Liver (tissue), 9 donors: ENCODE results near the gene SH3BP5L. TPM values are rescaled to one million over a fixed set of nuclear protein-coding genes. Genes with fewer than 3 reads are reported as not detected.
A peak's percentile ranks its signal among the peaks of the same experiment; 100 is the strongest.

Source experiments
- DNase-seq: peaks from one replicate; pipeline ENCODE4 v3.0.0-alpha.2; 2017; ENCODE audit warnings: low spot score
- H3K27ac ChIP-seq, 2 donors: one replicate each; pipeline ENCODE4 v1.7.0; 2013; ENCODE audit warnings: inconsistent platforms in 2 of 2, low read length in 2 of 2, control low read depth in 1 of 2, low read depth in 1 of 2, mild to moderate bottlenecking in 1 of 2
- H3K27me3 ChIP-seq, 4 donors: one replicate each; pipeline versions ENCODE4 v1.6.1 to v1.7.0; 2013; ENCODE audit warnings: low read length in 3 of 4, inconsistent platforms in 1 of 4, mild to moderate bottlenecking in 1 of 4, moderate library complexity in 1 of 4; ENCODE audit not compliant: control insufficient read depth in 4 of 4, insufficient read depth in 4 of 4
- H3K36me3 ChIP-seq, 4 donors: one replicate each; pipeline versions ENCODE4 v1.6.1 to v1.7.0; 2013; ENCODE audit warnings: low read length in 3 of 4, mild to moderate bottlenecking in 3 of 4, low read depth in 1 of 4, moderate library complexity in 1 of 4; ENCODE audit not compliant: control insufficient read depth in 4 of 4, insufficient read depth in 3 of 4
- H3K4me1 ChIP-seq, 4 donors: one replicate each; pipeline versions ENCODE4 v1.6.1 to v1.7.0; 2013; ENCODE audit warnings: low read length in 3 of 4, mild to moderate bottlenecking in 3 of 4, moderate library complexity in 1 of 4; ENCODE audit not compliant: control insufficient read depth in 4 of 4, insufficient read depth in 4 of 4
- H3K4me3 ChIP-seq, 3 donors: one replicate each; pipeline versions ENCODE4 v1.6.1 to v1.7.0; 2013; ENCODE audit warnings: low read length in 3 of 3, control low read depth in 1 of 3, low read depth in 1 of 3, mild to moderate bottlenecking in 1 of 3
- H3K9ac ChIP-seq, 2 donors: one replicate each; pipeline ENCODE4 v1.7.0; 2013; ENCODE audit warnings: low read length in 2 of 2, mild to moderate bottlenecking in 2 of 2, moderate library complexity in 2 of 2, control low read depth in 1 of 2, low read depth in 1 of 2
- H3K9me3 ChIP-seq, 4 donors: one replicate each; pipeline versions ENCODE4 v1.6.1 to v1.7.0; 2013; ENCODE audit warnings: low read length in 3 of 4; ENCODE audit not compliant: control insufficient read depth in 4 of 4
- ATF3 ChIP-seq: IDR thresholded peaks from 2 replicates; pipeline ENCODE4 v1.6.1; 2016; ENCODE audit warnings: antibody characterized with exemption
- CTCF ChIP-seq: fragments of 150-350 bp; IDR thresholded peaks from 2 replicates; pipeline ENCODE4 v1.5.1; 2017; ENCODE audit warnings: improper control_type of control experiment, low read depth, low read length; ENCODE audit not compliant: missing input control
- EGR1 ChIP-seq, 2 donors: IDR thresholded peaks; 2 replicates each; pipeline ENCODE4 v1.6.1; 2016 to 2018; ENCODE audit warnings: antibody characterized with exemption in 2 of 2, low read depth in 2 of 2
- FOXA2 ChIP-seq: IDR thresholded peaks from 2 replicates; pipeline ENCODE4 v1.6.1; 2016; ENCODE audit warnings: antibody characterized with exemption
- HNF4G ChIP-seq: IDR thresholded peaks from 2 replicates; pipeline ENCODE4 v1.6.1; 2016; ENCODE audit warnings: antibody characterized with exemption
- NR2F2 ChIP-seq: IDR thresholded peaks from 2 replicates; pipeline ENCODE4 v1.6.1; 2016; ENCODE audit warnings: antibody characterized with exemption
- RAD21 ChIP-seq, 2 donors: IDR thresholded peaks; 2 replicates each; pipeline ENCODE4 v1.6.1; 2016; ENCODE audit warnings: antibody characterized with exemption in 2 of 2, mild to moderate bottlenecking in 2 of 2
- RXRA ChIP-seq, 2 donors: IDR thresholded peaks; 2 replicates each; pipeline ENCODE4 v1.6.1; 2017 to 2018; ENCODE audit warnings: antibody characterized with exemption in 2 of 2, mild to moderate bottlenecking in 1 of 2
- TAF1 ChIP-seq: conservative IDR thresholded peaks from 2 replicates; pipeline ENCODE4 v1.6.1; 2016; ENCODE audit warnings: antibody characterized with exemption, mild to moderate bottlenecking
- YY1 ChIP-seq: IDR thresholded peaks from 2 replicates; pipeline ENCODE4 v1.6.1; 2016; ENCODE audit warnings: antibody characterized with exemption, mild to moderate bottlenecking
- WGBS: extraction: QIAGEN DNeasy Blood & Tissue Kit; methylation state at CpG from one replicate; pipeline ENCODE4 v1.1.7; 2013; 5-methylcytosine and 5-hydroxymethylcytosine counted together
- polyA plus RNA-seq, 2 donors: library from polyadenylated mRNA; stranded (reverse) in 1 of 2; unstranded in 1 of 2; fragments of 200-250 nt in 1 of 2; fragments of >200 nt in 1 of 2; fragmentation: Nextera tagmentation in 1 of 2; extraction: Ambion mirVana in 1 of 2; gene quantifications; one replicate each; pipeline versions ENCODE4 v1.2.1 to v1.2.3, GENCODE V29; 2013 to 2015
- total RNA-seq, 2 donors: library from RNA; depleted of rRNA; stranded (reverse); fragments of >200 nt; gene quantifications; one replicate each; pipeline ENCODE4 v1.2.3, GENCODE V29; 2014
- TF ChIP-seq, protein P1 (sequence below): IDR thresholded peaks from 2 replicates; pipeline ENCODE4 v1.6.1; 2016; ENCODE audit warnings: antibody characterized with exemption
- TF ChIP-seq, protein P2 (sequence below): IDR thresholded peaks from 2 replicates; pipeline ENCODE4 v1.6.1; 2016; ENCODE audit warnings: antibody characterized with exemption
- TF ChIP-seq, protein P3 (sequence below): IDR thresholded peaks from 2 replicates; pipeline ENCODE4 v1.6.1; 2016; ENCODE audit warnings: antibody characterized with exemption, mild to moderate bottlenecking
- donor health status: healthy.
- donor health status: healthy.
- donor health status: healthy.
- donor health status: healthy.
- donor health status: healthy.

SH3BP5L gene
- total and polyA plus RNA-seq, 4 donors = 1.5 to 16.4 (median 12.4) TPM

DNA sequence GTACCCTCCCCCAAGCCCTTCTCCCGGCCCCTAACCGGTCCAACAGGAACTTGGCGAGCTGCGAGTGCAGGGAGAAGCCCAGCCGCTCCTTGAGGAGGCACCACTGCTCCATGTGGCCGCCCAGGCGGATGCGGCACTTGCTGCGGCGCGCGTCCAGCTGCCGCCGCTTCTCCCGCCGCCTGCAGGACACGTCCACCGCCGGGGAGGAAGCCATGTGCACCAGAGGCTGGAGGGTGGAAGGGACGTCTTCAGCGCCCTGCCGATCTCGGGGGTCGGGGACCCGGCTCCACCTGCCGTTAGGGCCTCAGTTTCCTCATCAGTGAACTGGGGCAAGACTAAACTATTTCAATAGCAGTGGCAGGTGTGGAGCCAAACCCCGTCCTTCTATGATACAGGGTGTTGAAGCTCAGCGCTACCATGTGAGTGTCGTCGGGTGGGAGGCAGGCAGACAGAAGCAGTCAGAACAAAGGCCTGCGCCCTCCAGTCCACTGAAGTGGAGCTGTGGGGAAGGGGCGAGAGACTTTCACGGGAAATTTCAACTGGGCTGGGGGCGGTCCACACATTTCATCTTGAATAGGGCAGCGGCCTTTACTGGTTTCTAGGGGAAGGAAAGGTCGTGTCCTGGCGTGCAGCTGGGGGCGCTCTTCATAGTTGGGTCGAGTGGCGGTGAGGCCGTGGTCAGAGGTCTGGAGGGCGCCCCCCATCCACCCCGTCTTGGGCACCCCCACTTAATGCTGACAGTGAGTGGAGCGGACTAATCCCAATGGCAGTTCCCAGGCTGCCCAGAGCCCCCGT lies 32.6 kb upstream of the SH3BP5L start:
- 3% methylated on average over 45 of the region's 45 CpGs for whole genome bisulfite sequencing
- Histone ChIP-seq H3K9me3 (no peaks in the 10 kb centered on the region), H3K4me1 (peaks cover 5 to 27% (median 15%) of the 10 kb centered on the region in 4 donors), H3K36me3 (peaks cover 0 to 3% (median 0%) of the 10 kb centered on the region in 4 donors), H3K4me3 (peak overlapping the region; percentile 36 to 90 (median 66)), H3K27me3 (no peaks in the 10 kb centered on the region), H3K27ac (peak overlapping the region; percentile 91), H3K9ac (peak overlapping the region; percentile 4 to 70)
- TF ChIP-seq, protein P1, sequence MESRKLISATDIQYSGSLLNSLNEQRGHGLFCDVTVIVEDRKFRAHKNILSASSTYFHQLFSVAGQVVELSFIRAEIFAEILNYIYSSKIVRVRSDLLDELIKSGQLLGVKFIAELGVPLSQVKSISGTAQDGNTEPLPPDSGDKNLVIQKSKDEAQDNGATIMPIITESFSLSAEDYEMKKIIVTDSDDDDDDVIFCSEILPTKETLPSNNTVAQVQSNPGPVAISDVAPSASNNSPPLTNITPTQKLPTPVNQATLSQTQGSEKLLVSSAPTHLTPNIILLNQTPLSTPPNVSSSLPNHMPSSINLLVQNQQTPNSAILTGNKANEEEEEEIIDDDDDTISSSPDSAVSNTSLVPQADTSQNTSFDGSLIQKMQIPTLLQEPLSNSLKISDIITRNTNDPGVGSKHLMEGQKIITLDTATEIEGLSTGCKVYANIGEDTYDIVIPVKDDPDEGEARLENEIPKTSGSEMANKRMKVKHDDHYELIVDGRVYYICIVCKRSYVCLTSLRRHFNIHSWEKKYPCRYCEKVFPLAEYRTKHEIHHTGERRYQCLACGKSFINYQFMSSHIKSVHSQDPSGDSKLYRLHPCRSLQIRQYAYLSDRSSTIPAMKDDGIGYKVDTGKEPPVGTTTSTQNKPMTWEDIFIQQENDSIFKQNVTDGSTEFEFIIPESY = no peak
- TF ChIP-seq HNF4G (no peak), CTCF (peak; percentile 24)
- DNase-seq = peak; percentile 67

DNA sequence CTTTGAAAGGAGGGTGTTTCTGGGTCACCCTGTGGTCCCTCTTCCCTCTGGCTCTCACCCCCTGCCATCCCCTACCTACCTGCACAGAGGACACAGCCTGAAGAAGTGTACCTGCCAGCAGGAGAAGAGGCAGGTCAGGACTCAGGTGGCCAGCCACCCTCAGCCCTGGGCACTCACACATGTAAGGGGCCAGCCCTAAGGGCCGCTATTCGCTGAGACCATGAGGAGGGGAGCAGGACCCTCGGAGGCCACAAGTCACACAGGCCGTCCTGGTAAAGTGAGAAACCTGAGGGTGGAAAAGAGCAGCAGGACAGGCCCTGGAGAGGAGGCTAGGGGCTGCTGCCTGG lies 32.0 kb upstream of the SH3BP5L start:
- H3K27ac ChIP-seq = peak overlapping the region in 1 of 2 donors; percentile 91
- no peaks in the 10 kb centered on the region for H3K27me3 ChIP-seq
- peaks cover 0 to 3% (median 0%) of the 10 kb centered on the region in 4 donors for H3K36me3 ChIP-seq
- DNase-seq = no peak
- no peaks in the 10 kb centered on the region for H3K9me3 ChIP-seq
- peaks cover 4 to 22% (median 12%) of the 10 kb centered on the region in 4 donors for H3K4me1 ChIP-seq
- WGBS = 42% methylated on average over 4 of the region's 4 CpGs
- peak overlapping the region; percentile 36 to 90 (median 66) for H3K4me3 ChIP-seq
- TF ChIP-seq NR2F2 (no peak), ATF3 (no peak)
- peak overlapping the region; percentile 4 to 70 for H3K9ac ChIP-seq

GRCh38 chr1:248857201-248857600 lies 31.5 kb upstream of the SH3BP5L start:
- H3K27ac ChIP-seq = no peak overlapping the region
- DNase-seq = no peak
- WGBS = 93% methylated on average over 7 of the region's 7 CpGs
- TF ChIP-seq TAF1 (no peak), EGR1 (IDR thresholded peaks at IDR 0.05; ENCODE audit: low read depth in 2 of 2) (no peak), RAD21 (IDR thresholded peaks at IDR 0.05) (no peak), HNF4G (no peak), CTCF (no peak), YY1 (no peak), RXRA (IDR thresholded peaks at IDR 0.05) (no peak), FOXA2 (no peak), NR2F2 (no peak)
- TF ChIP-seq, protein P2, sequence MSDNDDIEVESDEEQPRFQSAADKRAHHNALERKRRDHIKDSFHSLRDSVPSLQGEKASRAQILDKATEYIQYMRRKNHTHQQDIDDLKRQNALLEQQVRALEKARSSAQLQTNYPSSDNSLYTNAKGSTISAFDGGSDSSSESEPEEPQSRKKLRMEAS = no peak
- TF ChIP-seq, protein P3, sequence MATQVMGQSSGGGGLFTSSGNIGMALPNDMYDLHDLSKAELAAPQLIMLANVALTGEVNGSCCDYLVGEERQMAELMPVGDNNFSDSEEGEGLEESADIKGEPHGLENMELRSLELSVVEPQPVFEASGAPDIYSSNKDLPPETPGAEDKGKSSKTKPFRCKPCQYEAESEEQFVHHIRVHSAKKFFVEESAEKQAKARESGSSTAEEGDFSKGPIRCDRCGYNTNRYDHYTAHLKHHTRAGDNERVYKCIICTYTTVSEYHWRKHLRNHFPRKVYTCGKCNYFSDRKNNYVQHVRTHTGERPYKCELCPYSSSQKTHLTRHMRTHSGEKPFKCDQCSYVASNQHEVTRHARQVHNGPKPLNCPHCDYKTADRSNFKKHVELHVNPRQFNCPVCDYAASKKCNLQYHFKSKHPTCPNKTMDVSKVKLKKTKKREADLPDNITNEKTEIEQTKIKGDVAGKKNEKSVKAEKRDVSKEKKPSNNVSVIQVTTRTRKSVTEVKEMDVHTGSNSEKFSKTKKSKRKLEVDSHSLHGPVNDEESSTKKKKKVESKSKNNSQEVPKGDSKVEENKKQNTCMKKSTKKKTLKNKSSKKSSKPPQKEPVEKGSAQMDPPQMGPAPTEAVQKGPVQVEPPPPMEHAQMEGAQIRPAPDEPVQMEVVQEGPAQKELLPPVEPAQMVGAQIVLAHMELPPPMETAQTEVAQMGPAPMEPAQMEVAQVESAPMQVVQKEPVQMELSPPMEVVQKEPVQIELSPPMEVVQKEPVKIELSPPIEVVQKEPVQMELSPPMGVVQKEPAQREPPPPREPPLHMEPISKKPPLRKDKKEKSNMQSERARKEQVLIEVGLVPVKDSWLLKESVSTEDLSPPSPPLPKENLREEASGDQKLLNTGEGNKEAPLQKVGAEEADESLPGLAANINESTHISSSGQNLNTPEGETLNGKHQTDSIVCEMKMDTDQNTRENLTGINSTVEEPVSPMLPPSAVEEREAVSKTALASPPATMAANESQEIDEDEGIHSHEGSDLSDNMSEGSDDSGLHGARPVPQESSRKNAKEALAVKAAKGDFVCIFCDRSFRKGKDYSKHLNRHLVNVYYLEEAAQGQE = no peak
- TF ChIP-seq, protein P1 = no peak

More at GRCh38 chr1:248857201-248857600, 31.5 kb upstream of the SH3BP5L start:
- no peaks in the 10 kb centered on the region for H3K27me3 ChIP-seq
- H3K36me3 ChIP-seq = peaks cover 0 to 3% (median 0%) of the 10 kb centered on the region in 4 donors
- H3K4me3 ChIP-seq = no peak overlapping the region
- peaks cover 4 to 21% (median 10%) of the 10 kb centered on the region in 4 donors for H3K4me1 ChIP-seq
- H3K9me3 ChIP-seq = no peaks in the 10 kb centered on the region
- no peak overlapping the region for H3K9ac ChIP-seq
